CD1c-positive myeloid dendritic cell (primary cell): Measurements from ENCODE around the gene PTPRG.

Experiments
- DNase-seq: peaks from one replicate; pipeline ENCODE4 v3.0.0-alpha.2; 2016; ENCODE audit errors: extremely low spot score

Gene PTPRG

GRCh38 chr3:61650719-61651410, 89.5 kb downstream of the PTPRG start:
- no peak for DNase-seq

- no peak for DNase-seq
These were observed 96.3 kb downstream of the PTPRG start for GRCh38 chr3:61657689-61658088.

- no peak for DNase-seq
These were observed 101.5 kb downstream of the PTPRG start for GRCh38 chr3:61662861-61663260.

- no peak for DNase-seq
These were observed 102.2 kb downstream of the PTPRG start for GRCh38 chr3:61663356-61664104.

DNA sequence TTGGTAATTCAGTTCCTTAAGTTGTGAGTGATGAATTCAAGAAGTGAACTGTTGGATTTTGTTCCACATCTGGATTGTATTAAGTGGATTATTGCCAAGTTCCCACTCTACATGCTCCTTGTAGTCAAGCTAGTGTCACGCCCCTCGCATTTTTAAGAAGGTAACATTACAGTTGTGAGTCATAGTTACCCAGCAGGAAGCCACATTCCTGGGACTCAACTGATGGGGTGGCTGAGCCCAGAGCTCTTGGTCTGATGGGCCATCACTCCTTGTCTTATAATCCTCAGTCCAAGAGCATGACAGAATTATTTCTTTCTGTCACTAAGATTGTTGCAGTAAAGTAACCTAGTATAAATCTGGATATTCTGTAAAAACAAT, 102.7 kb downstream of the PTPRG start:
- DNase-seq: no peak

- no peak for DNase-seq
These were observed 103.8 kb downstream of the PTPRG start for GRCh38 chr3:61665121-61665520.

GRCh38 chr3:61665987-61666386, 104.6 kb downstream of the PTPRG start:
- no peak for DNase-seq

DNA sequence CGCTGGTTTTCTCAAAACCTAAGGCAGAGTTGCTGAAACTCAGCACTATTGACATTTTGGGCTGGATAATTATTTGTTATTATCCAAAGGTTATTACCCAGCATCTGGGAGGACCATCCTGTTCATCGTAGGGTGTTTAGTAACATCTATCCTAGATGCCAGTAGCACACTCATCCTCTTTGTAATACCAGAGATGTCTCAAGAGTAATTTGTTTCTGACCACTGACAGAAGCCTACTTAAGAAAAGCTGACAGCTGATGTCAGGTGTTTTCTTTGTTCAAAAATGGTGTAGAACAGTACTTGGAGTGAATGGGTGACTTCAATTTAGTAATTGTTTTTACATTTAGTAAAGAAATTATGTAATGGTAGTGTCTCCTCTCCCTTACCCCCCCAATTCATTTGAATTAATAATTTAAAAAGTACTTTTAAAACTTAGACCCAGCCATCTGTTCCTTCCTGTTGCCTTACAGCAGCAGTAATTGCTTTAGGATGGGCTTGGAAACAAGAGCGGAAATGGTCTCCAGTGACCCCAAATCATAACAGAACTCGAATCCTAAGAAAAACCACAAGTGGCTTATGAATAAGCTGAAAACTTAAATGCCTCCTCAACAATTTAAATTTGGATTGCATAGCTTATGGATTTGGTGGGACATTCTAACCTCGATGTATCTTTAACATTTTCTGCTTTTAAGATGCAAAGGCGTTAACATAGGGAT, 105.4 kb downstream of the PTPRG start:
- no peak for DNase-seq

GRCh38 chr3:61667383-61667782, 106.0 kb downstream of the PTPRG start:
- DNase-seq: no peak

DNA sequence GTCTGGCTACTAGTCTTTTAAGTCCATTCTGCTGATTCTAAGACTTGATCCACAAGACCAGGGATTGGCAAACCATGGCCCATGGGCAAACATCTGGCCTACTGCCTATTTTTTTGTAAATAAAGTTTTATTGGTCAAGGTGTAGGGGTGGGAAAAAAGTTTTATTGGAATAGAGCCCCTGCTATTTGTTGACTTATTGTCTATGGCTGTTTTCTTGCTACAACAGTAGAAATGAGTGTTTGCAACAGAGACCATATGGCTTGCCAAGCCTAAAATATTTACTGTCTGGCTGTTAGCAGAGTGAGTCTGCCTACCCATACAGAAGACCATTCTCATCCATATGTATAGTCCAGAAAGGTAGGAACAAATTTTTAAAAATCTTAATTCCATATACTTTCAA, 106.4 kb downstream of the PTPRG start:
- no peak for DNase-seq

DNA sequence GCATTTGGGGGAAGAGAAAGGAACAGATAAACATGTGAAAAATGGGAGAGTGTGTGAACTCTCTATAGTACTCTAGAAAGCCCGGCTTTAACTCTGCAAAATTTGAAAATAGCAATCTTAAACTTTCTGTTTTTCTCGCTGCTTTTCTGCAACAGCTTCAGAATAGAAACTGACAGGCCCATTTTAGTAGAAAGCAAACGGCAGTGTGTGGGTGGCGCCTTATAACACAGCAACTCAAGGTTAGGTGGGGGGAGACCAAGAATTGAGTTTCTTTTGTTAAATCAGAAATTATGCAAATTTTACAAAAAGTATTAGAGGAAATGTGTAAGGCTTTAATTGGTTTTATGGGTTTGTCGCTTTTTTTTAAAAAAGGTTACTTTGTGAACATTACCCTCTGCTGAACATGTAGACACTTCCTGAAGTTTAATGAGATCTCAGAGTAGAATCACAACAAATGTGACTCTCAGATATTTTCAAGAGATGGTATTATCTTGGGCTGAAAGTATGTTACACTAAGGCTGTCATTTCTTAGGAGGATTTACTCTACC, 107.0 kb downstream of the PTPRG start:
- no peak for DNase-seq

DNA sequence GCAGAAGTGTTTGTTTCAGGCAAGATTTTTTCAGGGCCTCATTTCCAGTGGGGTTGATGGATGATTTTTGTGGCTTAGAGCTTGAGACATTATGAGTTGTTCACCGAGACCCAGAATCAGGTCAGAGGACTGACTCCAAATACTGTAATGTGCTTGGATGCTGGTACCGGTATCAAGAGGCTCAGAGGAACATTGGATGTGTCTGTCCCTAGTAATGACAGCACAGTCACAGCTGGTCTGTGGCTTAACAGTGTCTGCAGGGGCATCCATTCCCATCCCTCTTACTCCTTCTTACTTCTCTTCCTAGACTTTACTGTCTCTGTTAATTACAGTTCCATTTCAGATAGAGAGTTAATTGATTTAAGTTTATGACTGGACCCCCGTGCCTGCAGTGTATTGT, 107.8 kb downstream of the PTPRG start:
- no peak for DNase-seq

GRCh38 chr3:61669668-61670299, 108.4 kb downstream of the PTPRG start:
- no peak for DNase-seq

GRCh38 chr3:61673651-61674050, 112.3 kb downstream of the PTPRG start:
- no peak for DNase-seq

- no peak for DNase-seq
These were observed 113.2 kb downstream of the PTPRG start for GRCh38 chr3:61674596-61674995.

GRCh38 chr3:61679026-61679425, 117.7 kb downstream of the PTPRG start:
- DNase-seq: no peak

GRCh38 chr3:61680617-61681016, 119.2 kb downstream of the PTPRG start:
- DNase-seq: no peak

GRCh38 chr3:61681636-61682035, 120.3 kb downstream of the PTPRG start:
- no peak for DNase-seq

DNA sequence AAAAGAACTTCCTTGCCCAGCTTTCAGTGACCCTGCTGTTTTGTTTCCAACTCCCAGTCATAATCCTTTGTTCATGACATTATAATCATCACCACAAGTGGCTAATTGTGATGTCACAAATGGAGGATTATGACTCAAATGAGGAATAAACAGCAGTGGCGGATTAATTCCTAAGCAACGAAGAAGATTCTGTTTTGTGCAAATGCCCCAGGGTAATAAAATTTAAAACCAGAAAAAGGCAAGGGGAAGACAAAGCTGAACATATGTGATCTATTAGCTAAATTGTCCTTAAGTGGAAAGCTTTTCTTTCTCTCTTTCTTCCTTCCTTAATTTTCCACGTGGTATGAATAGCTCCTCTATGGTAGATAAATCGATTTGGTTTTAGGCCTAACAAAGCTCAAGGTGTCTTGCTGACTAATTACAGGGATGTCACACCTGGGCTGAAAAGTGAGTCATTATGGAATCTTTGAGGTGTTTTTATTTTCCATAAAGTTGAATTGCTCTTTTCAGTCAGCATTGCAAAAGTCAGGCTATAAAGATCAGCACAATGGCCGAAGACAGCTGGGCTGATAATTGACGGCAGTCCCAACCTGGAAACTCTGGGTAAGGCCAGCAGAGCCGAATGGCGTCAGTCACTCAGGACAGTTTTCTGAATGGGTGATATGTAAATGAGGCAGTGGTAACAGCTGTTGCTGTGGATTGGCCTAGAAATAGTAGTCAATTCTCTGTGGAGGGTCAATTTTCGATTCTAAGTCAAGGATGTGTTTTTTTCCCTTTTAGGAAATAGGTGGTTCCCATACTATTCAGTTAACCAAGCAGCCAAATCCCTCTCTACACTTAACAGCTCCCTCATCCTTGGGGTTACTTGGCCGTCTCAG, 121.5 kb downstream of the PTPRG start:
- no peak for DNase-seq

DNA sequence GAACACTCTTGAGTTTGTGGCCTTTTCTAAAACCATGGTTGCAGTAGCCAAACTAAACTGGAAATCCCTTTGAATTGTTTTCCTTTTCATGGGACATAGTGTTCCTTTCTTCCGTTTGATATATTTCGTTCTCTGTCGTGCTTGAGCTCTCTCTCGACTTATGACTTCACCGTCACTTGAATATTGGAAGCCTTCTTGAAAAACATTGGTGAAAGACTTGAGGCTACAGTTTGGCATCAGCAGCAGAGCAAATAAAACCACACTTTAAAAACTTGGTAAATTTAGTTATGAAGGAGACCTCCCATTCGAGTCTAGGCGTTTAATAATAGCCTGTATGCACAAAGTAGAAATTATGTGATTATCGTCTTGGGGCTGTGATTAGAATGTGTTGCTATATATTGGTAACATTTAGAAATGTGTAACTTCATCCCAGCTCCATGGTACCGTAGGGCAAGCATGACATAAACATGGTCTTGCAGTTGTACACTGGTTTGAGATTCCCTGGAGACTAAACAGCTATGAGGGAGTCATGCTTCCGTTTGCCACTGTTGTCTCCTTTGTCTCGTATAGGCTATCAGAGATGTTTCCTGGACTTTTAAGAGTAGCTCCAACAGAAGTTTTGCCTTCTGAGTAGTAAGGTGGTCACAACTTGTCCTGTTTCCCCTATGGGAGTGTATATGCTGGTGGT, 122.3 kb downstream of the PTPRG start:
- DNase-seq: no peak

GRCh38 chr3:61684386-61684785, 123.0 kb downstream of the PTPRG start:
- DNase-seq: no peak
